ENCODE data around the gene FAM131C. TPM values are rescaled to one million over a fixed set of nuclear protein-coding genes. Genes with fewer than 3 reads are reported as not detected.

FAM131C gene
- polyA plus RNA-seq, 1 donor (not counting 4 experiments of a cell fraction or from before 2014, with no cell fraction given): 0.31 TPM

GRCh38 chr1:16116625-16117024, 43.2 kb upstream of the FAM131C start:
- dilution Hi-C loops (cut with MboI; ENCODE audit: extremely low pct_ligation_motif_present, low sequenced_read_pairs): no loop called here
- Histone ChIP-seq H3K9me1 (ENCODE audit: control insufficient read depth, extremely low read depth, insufficient read depth, low read length) (no peaks in the 10 kb centered on the region), H3K79me2 (ENCODE audit: control insufficient read depth, insufficient read depth, low read length) (no peaks in the 10 kb centered on the region), H3K4me1 (ENCODE audit: control insufficient read depth, extremely low read depth, insufficient read depth, low read length) (peaks cover 4% of the 10 kb centered on the region), H3K4me3 (ENCODE audit: control insufficient read depth in 2 of 3, extremely low read depth in 1 of 3, insufficient read depth in 2 of 3, low read depth in 1 of 3, low read length in 3 of 3) (no peak overlapping the region), H3K36me3 (ENCODE audit: control insufficient read depth in 2 of 2, extremely low read depth in 1 of 2, insufficient read depth in 2 of 2, low read length in 2 of 2) (no peaks in the 10 kb centered on the region), H4K20me1 (ENCODE audit: control insufficient read depth, extremely low read depth, insufficient read depth, low read length) (no peaks in the 10 kb centered on the region), H3K9ac (ENCODE audit: control insufficient read depth, extremely low read depth, insufficient read depth, low read length) (no peak overlapping the region), H3K27me3 (ENCODE audit: control insufficient read depth, extremely low read depth, insufficient read depth, low read length) (peaks cover 6% of the 10 kb centered on the region), H3K9me3 (ENCODE audit: control insufficient read depth, low read depth, low read length) (no peaks in the 10 kb centered on the region), H2AFZ (ENCODE audit: control insufficient read depth, low read length) (no peak overlapping the region), H3K4me2 (ENCODE audit: control insufficient read depth, extremely low read depth, insufficient read depth, low read depth, low read length) (no peak overlapping the region), H3K27ac (ENCODE audit: control insufficient read depth, insufficient read depth, low read length) (no peak overlapping the region)
- FAIRE-seq: no peak
- DNase-seq (ENCODE audit: low read depth, low spot score): no peak
- TF ChIP-seq EZH2 (IDR thresholded peaks at IDR 0.05; ENCODE audit: low read length) (no peak), CTCF (optimal IDR thresholded peaks at IDR 0.05 in 1 of 3, IDR thresholded peaks at IDR 0.05 in 1 of 3, conservative IDR thresholded peaks at IDR 0.05 in 1 of 3; ENCODE audit: extremely low read depth in 1 of 3, insufficient read depth in 2 of 3, low read length in 3 of 3) (no peak)

DNA sequence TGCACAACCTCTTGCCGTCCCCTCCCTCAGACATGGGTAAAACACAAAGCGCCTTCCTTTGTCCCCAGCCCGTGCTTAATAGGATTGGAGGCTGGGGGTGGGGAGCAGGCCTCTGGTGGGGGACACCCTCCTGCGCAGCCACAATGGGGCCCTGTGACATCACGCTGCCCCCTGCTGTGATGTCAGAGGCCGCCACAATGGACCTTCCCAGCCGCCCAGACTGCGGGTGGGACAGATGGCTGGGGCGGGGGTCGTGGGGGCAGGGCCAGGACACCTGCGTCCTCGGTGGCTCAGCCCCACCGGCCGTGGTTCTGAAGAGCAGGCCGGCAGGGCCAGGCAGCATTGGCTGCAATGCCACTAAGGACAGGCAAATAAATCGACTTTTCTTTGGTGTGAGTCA, 42.6 kb upstream of the FAM131C start:
- Histone ChIP-seq H3K27ac (ENCODE audit: control insufficient read depth, insufficient read depth, low read length) (no peak overlapping the region), H3K36me3 (ENCODE audit: control insufficient read depth in 2 of 2, extremely low read depth in 1 of 2, insufficient read depth in 2 of 2, low read length in 2 of 2) (no peaks in the 10 kb centered on the region), H3K4me1 (ENCODE audit: control insufficient read depth, extremely low read depth, insufficient read depth, low read length) (peaks cover 4% of the 10 kb centered on the region), H3K9me1 (ENCODE audit: control insufficient read depth, extremely low read depth, insufficient read depth, low read length) (no peaks in the 10 kb centered on the region), H3K79me2 (ENCODE audit: control insufficient read depth, insufficient read depth, low read length) (no peaks in the 10 kb centered on the region), H2AFZ (ENCODE audit: control insufficient read depth, low read length) (no peak overlapping the region), H3K27me3 (ENCODE audit: control insufficient read depth, extremely low read depth, insufficient read depth, low read length) (peaks cover 7% of the 10 kb centered on the region), H3K4me3 (ENCODE audit: control insufficient read depth in 2 of 3, extremely low read depth in 1 of 3, insufficient read depth in 2 of 3, low read depth in 1 of 3, low read length in 3 of 3) (no peak overlapping the region), H3K9ac (ENCODE audit: control insufficient read depth, extremely low read depth, insufficient read depth, low read length) (no peak overlapping the region), H3K4me2 (ENCODE audit: control insufficient read depth, extremely low read depth, insufficient read depth, low read depth, low read length) (no peak overlapping the region), H3K9me3 (ENCODE audit: control insufficient read depth, low read depth, low read length) (no peaks in the 10 kb centered on the region), H4K20me1 (ENCODE audit: control insufficient read depth, extremely low read depth, insufficient read depth, low read length) (no peaks in the 10 kb centered on the region)
- DNase-seq (ENCODE audit: low read depth, low spot score) (no peak), FAIRE-seq (no peak)
- dilution Hi-C loops (cut with MboI; ENCODE audit: extremely low pct_ligation_motif_present, low sequenced_read_pairs): no loop called here
- TF ChIP-seq EZH2 (IDR thresholded peaks at IDR 0.05; ENCODE audit: low read length): no peak
- TF ChIP-seq CTCF (optimal IDR thresholded peaks at IDR 0.05 in 1 of 3, IDR thresholded peaks at IDR 0.05 in 1 of 3, conservative IDR thresholded peaks at IDR 0.05 in 1 of 3; ENCODE audit: extremely low read depth in 1 of 3, insufficient read depth in 2 of 3, low read length in 3 of 3): no peak
